Panc1 (cell line): ENCODE results near the gene ARPP21. TPM values are rescaled to one million over a fixed set of nuclear protein-coding genes. Genes with fewer than 3 reads are reported as not detected.

Experiments used
- ATAC-seq: fragments of 200-7000 bp; cut with Tn5 transposase; 2 replicates; pipeline ENCODE4 v1.9.1; 2020; ENCODE audit warnings: mild to moderate bottlenecking, moderate library complexity
- BruUV-seq: library from RNA; stranded (reverse); fragments of 400-500 nt; replicated peaks from 2 replicates; lab custom pipeline; 2021; lab: Mats Ljungman, UMichigan
- CTCF ChIA-PET: fragments of 300-600 bp; sonication (Branson Sonifier 250); formaldehyde crosslinking; loops from one replicate; lab custom pipeline; 2022; ENCODE audit warnings: antibody characterized with exemption; lab: Charles Lee
- POLR2A ChIA-PET: fragments of 300-600 bp; sonication (Branson Sonifier 250); formaldehyde crosslinking; loops from one replicate; lab custom pipeline; 2022; ENCODE audit warnings: antibody characterized with exemption; lab: Charles Lee
- DNase-seq: peaks from one replicate; pipeline ENCODE4 v3.0.0-alpha.2; 2010; ENCODE audit warnings: low read depth, low spot score
- H3K27ac ChIP-seq: 2 replicates; pipeline ENCODE4 v1.5.1; 2011; ENCODE audit warnings: mild to moderate bottlenecking, low read length, inconsistent platforms
- H3K27me3 ChIP-seq: fragments of 200-500 bp; sonication (Bioruptor generic); 2 replicates; pipeline ENCODE4 v1.6.0; 2014; ENCODE audit warnings: low read length, inconsistent platforms; ENCODE audit not compliant: control insufficient read depth, insufficient read depth
- H3K36me3 ChIP-seq: fragments of 200-500 bp; sonication (Bioruptor generic); 2 replicates; pipeline ENCODE4 v1.5.1; 2014; ENCODE audit warnings: inconsistent platforms, mild to moderate bottlenecking, low read length, moderate library complexity; ENCODE audit not compliant: control insufficient read depth, insufficient read depth
- H3K4me1 ChIP-seq: 2 replicates; pipeline ENCODE4 v1.5.1; 2011; ENCODE audit warnings: inconsistent platforms, mild to moderate bottlenecking, low read length, moderate library complexity; ENCODE audit not compliant: control insufficient read depth, insufficient read depth
- H3K4me3 ChIP-seq, 2 experiments: 2 replicates each; pipeline ENCODE4 v1.5.1; 2011 to 2012; ENCODE audit warnings: low read depth in 2 of 2, low read length in 2 of 2, mild to moderate bottlenecking in 2 of 2, inconsistent platforms in 1 of 2, moderate library complexity in 1 of 2
- H3K9me3 ChIP-seq: fragments of 200-500 bp; sonication (Bioruptor generic); 2 replicates; pipeline ENCODE4 v1.5.1; 2014; ENCODE audit warnings: low read depth, mild to moderate bottlenecking, inconsistent platforms, low read length, moderate library complexity; ENCODE audit not compliant: control insufficient read depth, insufficient read depth
- CTCF ChIP-seq: fragments of 450-650 bp; IDR thresholded peaks from 2 replicates; pipeline ENCODE4 v1.5.1; 2017; ENCODE audit warnings: mild to moderate bottlenecking
- POLR2AphosphoS5 ChIP-seq: IDR thresholded peaks from 2 replicates; pipeline ENCODE4 v1.6.1; 2012; ENCODE audit warnings: mild to moderate bottlenecking, low read depth, low read length, moderate library complexity
- REST ChIP-seq, 2 experiments: IDR thresholded peaks; 2 replicates each; pipeline ENCODE4 v1.6.1; 2011 to 2012; ENCODE audit warnings: low read depth in 2 of 2, control low read depth in 1 of 2, low read length in 1 of 2, mild to moderate bottlenecking in 1 of 2, moderate library complexity in 1 of 2; ENCODE audit not compliant: insufficient read depth in 1 of 2
- SIN3A ChIP-seq: IDR thresholded peaks from 2 replicates; pipeline ENCODE4 v1.6.1; 2012; ENCODE audit warnings: low read depth, mild to moderate bottlenecking, low read length, moderate library complexity, borderline replicate concordance; ENCODE audit not compliant: insufficient read depth
- TCF7L2 ChIP-seq: IDR thresholded peaks from 2 replicates; pipeline ENCODE4 v1.6.1; 2011; ENCODE audit warnings: mild to moderate bottlenecking, low read depth, low read length, inconsistent platforms
- in situ Hi-C: cut with HindIII; loops from 2 replicates; pipeline ENCODE4 v1.10.0; 2016; ENCODE audit warnings: low sequenced_read_pairs, low pct_unique_long_range_greater_than_20kb
- intact Hi-C: fragments of 100-400 bp; cut with micrococcal nuclease; formaldehyde crosslinking; loops from one replicate; pipeline ENCODE4 v1.10.0; 2022; ENCODE audit not compliant: unreplicated experiment
- total RNA-seq: library from RNA; stranded (reverse); gene quantifications from one replicate; pipeline ENCODE4 v1.2.1, GENCODE V29; 2021; ENCODE audit not compliant: unreplicated experiment

ARPP21 gene
- total RNA-seq, 1 experiment from 2014 or later = not detected

- no peaks in the 10 kb centered on the region for H3K27me3 ChIP-seq
- no peaks in the 10 kb centered on the region for H3K4me1 ChIP-seq
- no peak overlapping the region for H3K27ac ChIP-seq
- in situ Hi-C loops = no loop called here
- ChIA-PET CTCF (no interaction called here), POLR2A (no interaction called here)
- no peak for DNase-seq
- TF ChIP-seq SIN3A = no peak
- no peak for TF ChIP-seq CTCF
- ATAC-seq = no peak
- BruUV-seq = no TSS peak
- H3K4me3 ChIP-seq = no peak overlapping the region
- no peaks in the 10 kb centered on the region for H3K9me3 ChIP-seq
- intact Hi-C loops = no loop called here
- no peaks in the 10 kb centered on the region for H3K36me3 ChIP-seq
Measured at GRCh38 chr3:35733341-35733740, 94.0 kb downstream of the ARPP21 start.

DNA sequence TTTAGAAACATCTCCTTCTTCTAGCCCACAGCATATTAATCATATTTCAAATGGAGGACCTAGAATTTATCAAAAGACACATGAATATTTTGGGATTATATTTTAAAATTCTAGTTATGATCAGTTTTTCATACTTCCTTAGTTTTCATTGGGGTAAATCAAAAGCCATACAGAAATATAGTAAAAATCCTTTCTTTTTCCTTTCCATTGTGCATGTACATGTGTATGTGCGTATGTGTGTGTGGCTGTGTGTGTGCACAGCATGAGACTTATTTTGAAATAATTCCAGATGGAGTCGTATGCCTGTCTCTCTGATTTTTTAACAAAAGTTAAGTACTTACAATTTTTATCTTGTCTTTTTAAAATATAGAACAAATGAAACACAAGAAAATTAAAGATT is 94.5 kb downstream of the ARPP21 start:
- BruUV-seq = no TSS peak
- Histone ChIP-seq H3K27me3 (no peaks in the 10 kb centered on the region), H3K27ac (no peak overlapping the region), H3K4me1 (no peaks in the 10 kb centered on the region), H3K36me3 (no peaks in the 10 kb centered on the region), H3K4me3 (no peak overlapping the region), H3K9me3 (no peaks in the 10 kb centered on the region)
- no peak for DNase-seq
- ChIA-PET CTCF (no interaction called here), POLR2A (no interaction called here)
- ATAC-seq = no peak
- in situ Hi-C loops = no loop called here
- no peak for TF ChIP-seq TCF7L2
- TF ChIP-seq SIN3A = no peak
- intact Hi-C loops = no loop called here

DNA sequence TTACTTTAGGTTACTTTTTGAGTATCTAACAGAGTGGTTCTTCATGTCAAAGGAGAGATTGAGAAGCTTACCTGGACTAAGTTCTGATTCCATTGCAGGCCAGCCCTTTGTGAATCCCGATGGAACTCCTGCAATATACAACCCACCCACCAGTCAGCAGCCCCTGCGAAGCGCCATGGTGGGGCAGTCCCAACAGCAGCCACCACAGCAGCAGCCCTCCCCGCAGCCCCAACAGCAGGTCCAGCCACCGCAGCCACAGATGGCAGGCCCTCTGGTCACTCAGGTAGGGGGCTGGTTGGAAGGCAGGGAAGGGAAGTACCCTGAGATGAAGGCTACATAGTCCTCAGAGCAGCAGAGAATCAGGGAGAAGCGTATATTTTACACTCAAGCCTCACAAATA is 97.8 kb downstream of the ARPP21 start:
- TF ChIP-seq SIN3A (no peak), CTCF (no peak), TCF7L2 (no peak), REST (IDR thresholded peaks at IDR 0.05; ENCODE audit: insufficient read depth in 1 of 2, low read depth in 2 of 2, low read length in 1 of 2) (no peak), POLR2AphosphoS5 (no peak)
- in situ Hi-C loops = no loop called here
- Histone ChIP-seq H3K4me3 (no peak overlapping the region), H3K4me1 (no peaks in the 10 kb centered on the region), H3K27ac (no peak overlapping the region), H3K27me3 (no peaks in the 10 kb centered on the region), H3K36me3 (no peaks in the 10 kb centered on the region), H3K9me3 (no peaks in the 10 kb centered on the region)
- ChIA-PET CTCF (no interaction called here), POLR2A (no interaction called here)
- DNase-seq (no peak), ATAC-seq (no peak)
- intact Hi-C loops = no loop called here
- no TSS peak for BruUV-seq
